ENCODE measurements around the gene TBX15.

The TBX15 gene

DNA sequence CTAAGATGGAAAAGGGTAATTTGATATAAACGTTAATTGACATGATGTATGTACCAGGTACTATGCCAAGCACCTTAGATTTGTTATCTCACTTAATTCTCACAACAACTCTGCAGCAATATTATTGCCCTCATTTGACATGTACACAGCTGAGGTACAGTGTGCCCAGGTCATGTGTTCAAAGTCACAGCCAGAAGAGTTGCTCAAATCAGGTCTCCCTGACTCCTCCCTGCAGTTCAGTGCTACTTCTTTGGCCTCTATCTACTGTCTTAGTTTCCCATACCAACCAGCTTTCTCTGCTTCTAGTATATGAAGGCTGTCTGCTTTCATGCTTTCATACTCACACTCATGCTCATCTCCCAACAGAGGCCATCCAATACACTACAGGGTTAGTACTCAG lies 15.1 kb downstream of the TBX15 start:
- H3K27ac ChIP-seq (replicated peaks; ENCODE audit: low read length), result no peak overlapping the region
- H2AFZ ChIP-seq (ENCODE audit: low read length), result no peak overlapping the region
- H3K36me3 ChIP-seq (replicated peaks in 1 of 2; ENCODE audit: control insufficient read depth in 2 of 2, insufficient read depth in 2 of 2, low read length in 2 of 2), result no peaks in the 10 kb centered on the region
- H3K18ac ChIP-seq (ENCODE audit: low read length), result no peak overlapping the region
- no peaks in the 10 kb centered on the region for H3K79me1 ChIP-seq (ENCODE audit: low read depth, low read length)
- no peak overlapping the region for H2BK5ac ChIP-seq (ENCODE audit: low read length)
- no peak overlapping the region for H3K4me2 ChIP-seq (ENCODE audit: insufficient read depth, low read length, poor library complexity, severe bottlenecking)
- H2BK120ac ChIP-seq (ENCODE audit: low read depth, low read length), result no peak overlapping the region
- no peak overlapping the region for H3K14ac ChIP-seq (ENCODE audit: low read length)
- no peak overlapping the region for H3K4me3 ChIP-seq (ENCODE audit: low read length in 2 of 2)
- no peak overlapping the region for H2BK12ac ChIP-seq (ENCODE audit: low read length)
- H4K91ac ChIP-seq (ENCODE audit: low read depth, low read length, poor library complexity), result no peak overlapping the region
- no peaks in the 10 kb centered on the region for H3K4me1 ChIP-seq (ENCODE audit: control insufficient read depth in 2 of 2, insufficient read depth in 1 of 2, low read depth in 1 of 2, low read length in 2 of 2)
- no peak overlapping the region for H4K8ac ChIP-seq (ENCODE audit: low read depth, low read length)
- no CpG with 5 or more reads among the region's 1 CpG for WGBS, 2 donors (ENCODE audit: extremely low coverage in 2 of 2, insufficient read length in 2 of 2, insufficient replicate concordance in 1 of 2)
- H3K27me3 ChIP-seq (ENCODE audit: control insufficient read depth in 3 of 3, insufficient read depth in 3 of 3, low read depth in 1 of 3, low read length in 3 of 3), result peaks cover 0 to 64% (median 6%) of the 10 kb centered on the region in 3 experiments
- no peak overlapping the region for H3K23ac ChIP-seq (ENCODE audit: low read depth, low read length, poor library complexity)
- H3K4ac ChIP-seq (ENCODE audit: low read length), result no peak overlapping the region
- no peak overlapping the region for H3K9ac ChIP-seq (ENCODE audit: low read depth, low read length, poor library complexity)
- no peak overlapping the region for H2AK5ac ChIP-seq (ENCODE audit: low read depth, low read length)
- no peak for DNase-seq (ENCODE audit: low spot score)
- H3K9me3 ChIP-seq (replicated peaks in 1 of 2; ENCODE audit: control insufficient read depth in 2 of 2, insufficient read depth in 1 of 2, low read depth in 1 of 2, low read length in 2 of 2), result no peaks in the 10 kb centered on the region
- no peak overlapping the region for H2BK15ac ChIP-seq (ENCODE audit: low read length)

DNA sequence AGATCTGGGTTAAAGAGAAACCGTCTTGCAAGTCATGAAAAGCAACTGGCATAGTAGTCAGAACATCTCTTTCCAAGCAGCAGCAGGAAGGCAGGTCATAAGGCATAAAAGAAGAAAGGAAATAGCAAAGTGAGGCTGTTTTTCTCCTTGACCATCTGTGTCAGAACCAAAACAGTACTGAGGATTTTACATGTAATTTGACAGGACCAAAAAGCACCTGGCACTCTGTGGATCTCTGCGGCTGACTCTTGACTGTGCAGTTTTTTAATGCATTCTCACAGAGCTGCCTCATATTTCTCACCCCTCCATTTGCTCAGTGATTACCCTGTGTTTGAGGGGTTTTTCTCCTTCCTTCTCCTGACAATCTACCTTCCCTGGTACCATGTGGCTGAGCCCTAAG lies 17.7 kb downstream of the TBX15 start:
- no peak overlapping the region for H3K9ac ChIP-seq (ENCODE audit: low read depth, low read length, poor library complexity)
- H4K8ac ChIP-seq (ENCODE audit: low read depth, low read length), result no peak overlapping the region
- no peak overlapping the region for H2BK120ac ChIP-seq (ENCODE audit: low read depth, low read length)
- H4K91ac ChIP-seq (ENCODE audit: low read depth, low read length, poor library complexity), result no peak overlapping the region
- H3K18ac ChIP-seq (ENCODE audit: low read length), result no peak overlapping the region
- H2AK5ac ChIP-seq (ENCODE audit: low read depth, low read length), result no peak overlapping the region
- H2BK12ac ChIP-seq (ENCODE audit: low read length), result no peak overlapping the region
- no peaks in the 10 kb centered on the region for H3K36me3 ChIP-seq (replicated peaks in 1 of 2; ENCODE audit: control insufficient read depth in 2 of 2, insufficient read depth in 2 of 2, low read length in 2 of 2)
- H3K9me3 ChIP-seq (replicated peaks in 1 of 2; ENCODE audit: control insufficient read depth in 2 of 2, insufficient read depth in 1 of 2, low read depth in 1 of 2, low read length in 2 of 2), result no peaks in the 10 kb centered on the region
- no peak overlapping the region for H3K14ac ChIP-seq (ENCODE audit: low read length)
- H3K4me2 ChIP-seq (ENCODE audit: insufficient read depth, low read length, poor library complexity, severe bottlenecking), result no peak overlapping the region
- H3K4me3 ChIP-seq (ENCODE audit: low read length in 2 of 2), result no peak overlapping the region
- H3K27me3 ChIP-seq (ENCODE audit: control insufficient read depth in 3 of 3, insufficient read depth in 3 of 3, low read depth in 1 of 3, low read length in 3 of 3), result peaks cover 0 to 44% (median 0%) of the 10 kb centered on the region in 3 experiments
- no peaks in the 10 kb centered on the region for H3K79me1 ChIP-seq (ENCODE audit: low read depth, low read length)
- H2AFZ ChIP-seq (ENCODE audit: low read length), result no peak overlapping the region
- H2BK15ac ChIP-seq (ENCODE audit: low read length), result no peak overlapping the region
- no CpG with 5 or more reads among the region's 2 CpGs for WGBS, 2 donors (ENCODE audit: extremely low coverage in 2 of 2, insufficient read length in 2 of 2, insufficient replicate concordance in 1 of 2)
- no peak for DNase-seq (ENCODE audit: low spot score)
- no peak overlapping the region for H2BK5ac ChIP-seq (ENCODE audit: low read length)
- no peaks in the 10 kb centered on the region for H3K4me1 ChIP-seq (ENCODE audit: control insufficient read depth in 2 of 2, insufficient read depth in 1 of 2, low read depth in 1 of 2, low read length in 2 of 2)
- H3K27ac ChIP-seq (replicated peaks; ENCODE audit: low read length), result no peak overlapping the region
- no peak overlapping the region for H3K4ac ChIP-seq (ENCODE audit: low read length)
- H3K23ac ChIP-seq (ENCODE audit: low read depth, low read length, poor library complexity), result no peak overlapping the region

DNA sequence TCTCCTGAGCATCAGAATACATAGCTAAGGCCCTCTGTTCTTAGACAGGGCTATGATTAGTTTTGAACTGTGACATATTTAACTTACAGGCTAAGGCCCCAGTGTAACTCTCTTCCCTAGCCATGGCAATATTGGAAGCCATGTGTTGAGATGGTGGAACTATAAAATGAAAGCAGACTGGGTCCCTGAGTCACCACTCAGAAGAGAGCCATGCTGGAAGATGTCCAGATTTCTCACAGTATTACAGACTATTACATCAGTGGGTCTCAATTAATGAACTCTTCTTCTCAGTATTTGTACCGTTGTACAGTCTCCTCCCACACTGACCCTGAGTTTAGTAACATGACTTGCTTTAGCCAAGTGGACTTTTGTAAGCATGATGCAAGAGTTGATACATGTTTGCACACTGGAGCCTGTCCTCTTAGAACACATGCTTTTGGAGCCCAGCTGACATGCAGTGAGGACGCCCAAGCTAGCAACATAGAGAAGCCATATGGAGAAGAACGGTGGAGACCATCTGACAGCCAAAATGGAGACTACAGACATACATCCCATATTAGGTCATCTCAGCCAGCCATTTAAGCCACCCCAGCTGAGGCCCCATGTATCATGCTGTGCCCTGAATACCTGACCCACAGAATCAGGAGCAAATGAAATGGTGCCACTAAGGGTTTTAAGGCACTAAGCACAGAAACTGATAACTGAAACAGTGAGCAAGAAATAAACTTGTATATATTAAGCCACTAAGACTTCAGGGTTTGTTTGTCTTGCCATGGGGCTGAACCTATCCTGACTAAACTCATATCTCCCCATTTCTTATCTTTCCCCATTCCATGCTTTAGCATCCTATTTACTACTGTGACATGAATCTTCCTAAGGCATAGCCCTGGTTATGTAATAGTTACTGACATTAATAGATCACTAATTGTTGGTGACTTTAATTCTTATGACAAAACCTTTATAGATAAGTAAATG lies 24.4 kb downstream of the TBX15 start:
- no peak overlapping the region for H3K27ac ChIP-seq (replicated peaks; ENCODE audit: low read length)
- H3K4me1 ChIP-seq (ENCODE audit: control insufficient read depth in 2 of 2, insufficient read depth in 1 of 2, low read depth in 1 of 2, low read length in 2 of 2), result no peaks in the 10 kb centered on the region
- no peak for DNase-seq (ENCODE audit: low spot score)
- H2AFZ ChIP-seq (ENCODE audit: low read length), result no peak overlapping the region
- no peaks in the 10 kb centered on the region for H3K9me3 ChIP-seq (replicated peaks in 1 of 2; ENCODE audit: control insufficient read depth in 2 of 2, insufficient read depth in 1 of 2, low read depth in 1 of 2, low read length in 2 of 2)
- H3K36me3 ChIP-seq (replicated peaks in 1 of 2; ENCODE audit: control insufficient read depth in 2 of 2, insufficient read depth in 2 of 2, low read length in 2 of 2), result no peaks in the 10 kb centered on the region
- peaks cover 0 to 6% (median 0%) of the 10 kb centered on the region in 3 experiments for H3K27me3 ChIP-seq (ENCODE audit: control insufficient read depth in 3 of 3, insufficient read depth in 3 of 3, low read depth in 1 of 3, low read length in 3 of 3)
- no CpG with 5 or more reads among the region's 3 CpGs for WGBS, 2 donors (ENCODE audit: extremely low coverage in 2 of 2, insufficient read length in 2 of 2, insufficient replicate concordance in 1 of 2)
- H4K91ac ChIP-seq (ENCODE audit: low read depth, low read length, poor library complexity), result no peak overlapping the region
- no peak overlapping the region for H3K14ac ChIP-seq (ENCODE audit: low read length)
- no peak overlapping the region for H3K4me2 ChIP-seq (ENCODE audit: insufficient read depth, low read length, poor library complexity, severe bottlenecking)
- no peak overlapping the region for H3K4ac ChIP-seq (ENCODE audit: low read length)
- H3K23ac ChIP-seq (ENCODE audit: low read depth, low read length, poor library complexity), result no peak overlapping the region
- H2BK5ac ChIP-seq (ENCODE audit: low read length), result no peak overlapping the region
- no peak overlapping the region for H2BK12ac ChIP-seq (ENCODE audit: low read length)
- no peak overlapping the region for H2AK5ac ChIP-seq (ENCODE audit: low read depth, low read length)
- H3K9ac ChIP-seq (ENCODE audit: low read depth, low read length, poor library complexity), result no peak overlapping the region
- no peaks in the 10 kb centered on the region for H3K79me1 ChIP-seq (ENCODE audit: low read depth, low read length)
- no peak overlapping the region for H2BK120ac ChIP-seq (ENCODE audit: low read depth, low read length)
- H4K8ac ChIP-seq (ENCODE audit: low read depth, low read length), result no peak overlapping the region
- H3K4me3 ChIP-seq (ENCODE audit: low read length in 2 of 2), result no peak overlapping the region
- H3K18ac ChIP-seq (ENCODE audit: low read length), result no peak overlapping the region
- H2BK15ac ChIP-seq (ENCODE audit: low read length), result no peak overlapping the region

DNA sequence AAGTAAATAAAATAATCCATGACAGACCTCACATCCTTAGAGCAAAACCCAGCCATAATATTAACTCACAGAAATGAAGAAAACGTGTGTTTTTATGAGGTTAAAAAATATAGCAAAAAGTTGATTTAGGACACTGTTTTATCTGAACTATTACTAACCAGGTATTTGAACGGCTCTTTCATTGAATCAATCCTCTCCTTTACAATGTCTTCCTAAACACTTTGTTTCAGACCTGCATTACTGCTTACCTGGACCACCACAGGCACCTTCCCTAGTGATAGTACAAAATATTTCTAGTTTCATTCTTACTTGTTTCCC lies 25.0 kb downstream of the TBX15 start:
- WGBS, 2 donors (ENCODE audit: extremely low coverage in 2 of 2, insufficient read length in 2 of 2, insufficient replicate concordance in 1 of 2), result no CpG with 5 or more reads among the region's 2 CpGs
- Histone ChIP-seq H3K36me3 (replicated peaks in 1 of 2; ENCODE audit: control insufficient read depth in 2 of 2, insufficient read depth in 2 of 2, low read length in 2 of 2) (no peaks in the 10 kb centered on the region), H2BK12ac (ENCODE audit: low read length) (no peak overlapping the region), H3K4me1 (ENCODE audit: control insufficient read depth in 2 of 2, insufficient read depth in 1 of 2, low read depth in 1 of 2, low read length in 2 of 2) (no peaks in the 10 kb centered on the region), H4K8ac (ENCODE audit: low read depth, low read length) (no peak overlapping the region), H3K14ac (ENCODE audit: low read length) (no peak overlapping the region), H2BK120ac (ENCODE audit: low read depth, low read length) (no peak overlapping the region), H3K4ac (ENCODE audit: low read length) (no peak overlapping the region), H3K27me3 (ENCODE audit: control insufficient read depth in 3 of 3, insufficient read depth in 3 of 3, low read depth in 1 of 3, low read length in 3 of 3) (peaks cover 0 to 6% (median 0%) of the 10 kb centered on the region in 3 experiments), H3K9ac (ENCODE audit: low read depth, low read length, poor library complexity) (no peak overlapping the region), H3K27ac (replicated peaks; ENCODE audit: low read length) (no peak overlapping the region), H2AK5ac (ENCODE audit: low read depth, low read length) (no peak overlapping the region), H3K9me3 (replicated peaks in 1 of 2; ENCODE audit: control insufficient read depth in 2 of 2, insufficient read depth in 1 of 2, low read depth in 1 of 2, low read length in 2 of 2) (no peaks in the 10 kb centered on the region), H3K79me1 (ENCODE audit: low read depth, low read length) (no peaks in the 10 kb centered on the region), H3K4me3 (ENCODE audit: low read length in 2 of 2) (no peak overlapping the region), H2AFZ (ENCODE audit: low read length) (no peak overlapping the region), H3K4me2 (ENCODE audit: insufficient read depth, low read length, poor library complexity, severe bottlenecking) (no peak overlapping the region), H3K18ac (ENCODE audit: low read length) (no peak overlapping the region), H3K23ac (ENCODE audit: low read depth, low read length, poor library complexity) (no peak overlapping the region), H2BK15ac (ENCODE audit: low read length) (no peak overlapping the region), H4K91ac (ENCODE audit: low read depth, low read length, poor library complexity) (no peak overlapping the region), H2BK5ac (ENCODE audit: low read length) (no peak overlapping the region)
- no peak for DNase-seq (ENCODE audit: low spot score)

Measured in neuronal stem cell (in vitro differentiated cells).